ENCODE results near the gene IGF2BP3. TPM values are rescaled to one million over a fixed set of nuclear protein-coding genes. Genes with fewer than 3 reads are reported as not detected.

IGF2BP3 gene
- total and polyA plus RNA-seq, 2 donors (not counting 1 experiment from before 2014, with no cell fraction given): 4.3 to 11.2 TPM

- H3K36me3 ChIP-seq (ENCODE audit: control insufficient read depth, insufficient read depth, low read length): no peaks in the 10 kb centered on the region
- H3K9me3 ChIP-seq (ENCODE audit: control insufficient read depth, insufficient read depth, low read depth, low read length): no peaks in the 10 kb centered on the region
- H3K27me3 ChIP-seq (ENCODE audit: control insufficient read depth, insufficient read depth, low read length): no peaks in the 10 kb centered on the region
- H2AFZ ChIP-seq (ENCODE audit: low read length): no peak overlapping the region
- peak; percentile 95 to 96 for DNase-seq (ENCODE audit: low read depth in 2 of 2)
- peak overlapping the region; percentile 49 for H3K27ac ChIP-seq (ENCODE audit: insufficient read depth, low read length)
- H3K4me3 ChIP-seq (replicated peaks in 1 of 4; ENCODE audit: control extremely low read depth in 1 of 4, insufficient read depth in 1 of 4, low read depth in 3 of 4, low read length in 4 of 4): no peak overlapping the region
- no peaks in the 10 kb centered on the region for H4K20me1 ChIP-seq (ENCODE audit: control insufficient read depth, extremely low read depth, insufficient read depth, low read length)
- peak overlapping the region; percentile 13 for H3K4me2 ChIP-seq (ENCODE audit: extremely low read depth, insufficient read depth, low read length)
- no peak for TF ChIP-seq EZH2 (IDR thresholded peaks at IDR 0.05; ENCODE audit: low read length, missing control alignments)
- no peak for TF ChIP-seq CTCF (conservative IDR thresholded peaks at IDR 0.05 in 1 of 2, IDR thresholded peaks at IDR 0.05 in 1 of 2; ENCODE audit: low read depth in 1 of 2, low read length in 2 of 2)
- H3K79me2 ChIP-seq (ENCODE audit: control insufficient read depth, insufficient read depth, low read length): no peaks in the 10 kb centered on the region
- H3K9ac ChIP-seq (ENCODE audit: insufficient read depth, low read length): no peak overlapping the region
- H3K4me1 ChIP-seq (ENCODE audit: control insufficient read depth, extremely low read depth, insufficient read depth, low read length): peaks cover 8% of the 10 kb centered on the region
Observed at GRCh38 chr7:23333671-23334246, 136.5 kb downstream of the IGF2BP3 start.

- Histone ChIP-seq H3K36me3 (ENCODE audit: control insufficient read depth, insufficient read depth, low read length) (no peaks in the 10 kb centered on the region), H3K79me2 (ENCODE audit: control insufficient read depth, insufficient read depth, low read length) (no peaks in the 10 kb centered on the region), H3K27me3 (ENCODE audit: control insufficient read depth, insufficient read depth, low read length) (no peaks in the 10 kb centered on the region), H4K20me1 (ENCODE audit: control insufficient read depth, extremely low read depth, insufficient read depth, low read length) (no peaks in the 10 kb centered on the region), H2AFZ (ENCODE audit: low read length) (no peak overlapping the region), H3K4me2 (ENCODE audit: extremely low read depth, insufficient read depth, low read length) (peak overlapping the region; percentile 13), H3K27ac (ENCODE audit: insufficient read depth, low read length) (no peak overlapping the region), H3K9ac (ENCODE audit: insufficient read depth, low read length) (no peak overlapping the region), H3K4me3 (replicated peaks in 1 of 4; ENCODE audit: control extremely low read depth in 1 of 4, insufficient read depth in 1 of 4, low read depth in 3 of 4, low read length in 4 of 4) (no peak overlapping the region), H3K4me1 (ENCODE audit: control insufficient read depth, extremely low read depth, insufficient read depth, low read length) (peaks cover 8% of the 10 kb centered on the region), H3K9me3 (ENCODE audit: control insufficient read depth, insufficient read depth, low read depth, low read length) (no peaks in the 10 kb centered on the region)
- DNase-seq (ENCODE audit: low read depth in 2 of 2): peak; percentile 50 to 70
- TF ChIP-seq CTCF (conservative IDR thresholded peaks at IDR 0.05 in 1 of 2, IDR thresholded peaks at IDR 0.05 in 1 of 2; ENCODE audit: low read depth in 1 of 2, low read length in 2 of 2): no peak
- TF ChIP-seq EZH2 (IDR thresholded peaks at IDR 0.05; ENCODE audit: low read length, missing control alignments): no peak
Observed at GRCh38 chr7:23332910-23333612, 137.2 kb downstream of the IGF2BP3 start.

DNA sequence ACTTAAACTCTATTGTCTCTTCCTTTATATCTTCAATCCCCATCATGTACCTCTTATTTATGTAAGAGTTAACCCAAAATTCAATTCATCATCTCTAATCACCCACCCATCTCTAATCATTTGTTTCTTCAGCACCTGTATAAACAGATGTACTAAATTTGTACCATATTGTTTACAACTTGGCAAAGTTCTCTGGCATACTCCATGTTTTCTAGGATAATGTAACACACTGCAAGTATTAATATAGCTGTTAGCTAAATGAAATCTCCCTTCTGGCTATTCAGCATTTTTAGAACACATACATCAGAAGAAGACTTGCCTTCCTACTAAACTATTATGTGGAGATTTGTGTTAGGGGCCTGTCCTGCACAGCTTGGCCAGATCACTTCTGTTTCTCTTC lies 138.1 kb downstream of the IGF2BP3 start:
- peak in 1 of 2 donors; percentile 50 for DNase-seq (ENCODE audit: low read depth in 2 of 2)
- H3K4me1 ChIP-seq (ENCODE audit: control insufficient read depth, extremely low read depth, insufficient read depth, low read length): peaks cover 8% of the 10 kb centered on the region
- H2AFZ ChIP-seq (ENCODE audit: low read length): no peak overlapping the region
- H3K36me3 ChIP-seq (ENCODE audit: control insufficient read depth, insufficient read depth, low read length): no peaks in the 10 kb centered on the region
- H3K79me2 ChIP-seq (ENCODE audit: control insufficient read depth, insufficient read depth, low read length): no peaks in the 10 kb centered on the region
- no peak overlapping the region for H3K4me3 ChIP-seq (replicated peaks in 1 of 4; ENCODE audit: control extremely low read depth in 1 of 4, insufficient read depth in 1 of 4, low read depth in 3 of 4, low read length in 4 of 4)
- no peak overlapping the region for H3K9ac ChIP-seq (ENCODE audit: insufficient read depth, low read length)
- H3K27ac ChIP-seq (ENCODE audit: insufficient read depth, low read length): no peak overlapping the region
- TF ChIP-seq EZH2 (IDR thresholded peaks at IDR 0.05; ENCODE audit: low read length, missing control alignments): no peak
- no peak for TF ChIP-seq CTCF (conservative IDR thresholded peaks at IDR 0.05 in 1 of 2, IDR thresholded peaks at IDR 0.05 in 1 of 2; ENCODE audit: low read depth in 1 of 2, low read length in 2 of 2)
- no peaks in the 10 kb centered on the region for H3K9me3 ChIP-seq (ENCODE audit: control insufficient read depth, insufficient read depth, low read depth, low read length)
- no peaks in the 10 kb centered on the region for H4K20me1 ChIP-seq (ENCODE audit: control insufficient read depth, extremely low read depth, insufficient read depth, low read length)
- no peaks in the 10 kb centered on the region for H3K27me3 ChIP-seq (ENCODE audit: control insufficient read depth, insufficient read depth, low read length)
- H3K4me2 ChIP-seq (ENCODE audit: extremely low read depth, insufficient read depth, low read length): no peak overlapping the region
